MCF 10A (cell line): ENCODE results near the gene PRRC2B. TPM values are rescaled to one million over a fixed set of nuclear protein-coding genes. Genes with fewer than 3 reads are reported as not detected.

Experiments
- BruUV-seq: library from RNA; stranded (reverse); fragments of 400-500 nt; replicated peaks from 2 replicates; lab custom pipeline; 2021; lab: Mats Ljungman, UMichigan
- CTCF ChIA-PET: fragments of 300-600 bp; sonication (Branson Sonifier 250); formaldehyde crosslinking; extraction: SDS; loops from one replicate; lab custom pipeline; 2021; ENCODE audit warnings: antibody characterized with exemption, inconsistent platforms; lab: Yijun Ruan, JAX
- POLR2A ChIA-PET: fragments of 300-600, 350-650 bp; sonication (Branson Sonifier 250); formaldehyde crosslinking; extraction: SDS; loops from one replicate; lab custom pipeline; 2020; ENCODE audit warnings: antibody characterized with exemption, inconsistent platforms; lab: Yijun Ruan, JAX
- DNase-seq: peaks from one replicate; pipeline ENCODE4 v3.0.0-alpha.2; 2018; ENCODE audit not compliant: unreplicated experiment
- H3K27ac Mint-ChIP-seq: one replicate; pipeline ENCODE4 v1.8.0; 2022; ENCODE audit warnings: mild to moderate bottlenecking, low read depth, mixed read lengths; ENCODE audit not compliant: unreplicated experiment
- H3K27me3 Mint-ChIP-seq: one replicate; pipeline ENCODE4 v1.8.0; 2022; ENCODE audit warnings: mixed read lengths; ENCODE audit not compliant: insufficient read depth, unreplicated experiment
- H3K36me3 Mint-ChIP-seq: one replicate; pipeline ENCODE4 v1.8.0; 2022; ENCODE audit warnings: mild to moderate bottlenecking, moderate library complexity, mixed read lengths; ENCODE audit not compliant: insufficient read depth, unreplicated experiment
- H3K4me1 Mint-ChIP-seq: one replicate; pipeline ENCODE4 v1.8.0; 2022; ENCODE audit warnings: mixed read lengths; ENCODE audit not compliant: insufficient read depth, unreplicated experiment
- H3K4me3 Mint-ChIP-seq: one replicate; pipeline ENCODE4 v1.8.0; 2022; ENCODE audit warnings: mild to moderate bottlenecking, moderate library complexity, mixed read lengths; ENCODE audit not compliant: unreplicated experiment
- H3K9me3 Mint-ChIP-seq: one replicate; pipeline ENCODE4 v1.8.0; 2022; ENCODE audit warnings: mixed read lengths; ENCODE audit not compliant: unreplicated experiment
- intact Hi-C: fragments of 100-400 bp; cut with micrococcal nuclease; formaldehyde crosslinking; loops from 2 replicates; pipeline ENCODE4 v1.14.1; 2022
- total RNA-seq: library from RNA; stranded (reverse); gene quantifications from 2 replicates; pipeline ENCODE4 v1.2.3, GENCODE V29; 2022
- TF ChIP-seq, protein P1 (sequence below): fragments of 200-600 bp; IDR thresholded peaks from one replicate; pipeline ENCODE4 v1.8.0; 2022; ENCODE audit warnings: antibody characterized with exemption, mild to moderate bottlenecking; ENCODE audit not compliant: unreplicated experiment

PRRC2B gene
- total RNA-seq, 1 experiment from 2014 or later: 186 TPM

DNA sequence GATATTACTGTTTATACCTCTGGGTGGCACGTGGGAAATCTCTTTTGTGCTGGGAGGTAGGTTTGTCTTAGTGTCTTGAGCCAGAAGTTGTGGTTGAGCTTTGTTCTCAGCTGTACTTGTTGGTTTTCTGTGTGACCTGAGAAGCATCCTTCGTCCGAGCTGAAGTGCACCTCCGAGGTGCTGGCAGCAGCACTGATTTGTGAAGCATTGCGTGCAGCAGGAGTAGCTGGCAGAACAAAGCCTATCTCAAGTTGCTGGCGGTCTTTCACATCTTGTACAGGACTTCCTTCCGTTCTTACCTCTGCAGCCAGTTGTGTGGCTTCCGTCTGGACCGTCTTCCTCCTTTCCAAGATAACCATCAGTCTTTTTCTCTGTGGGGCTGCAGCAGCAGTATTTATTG is 4.3 kb downstream of the PRRC2B start:
- TF ChIP-seq, protein P1, sequence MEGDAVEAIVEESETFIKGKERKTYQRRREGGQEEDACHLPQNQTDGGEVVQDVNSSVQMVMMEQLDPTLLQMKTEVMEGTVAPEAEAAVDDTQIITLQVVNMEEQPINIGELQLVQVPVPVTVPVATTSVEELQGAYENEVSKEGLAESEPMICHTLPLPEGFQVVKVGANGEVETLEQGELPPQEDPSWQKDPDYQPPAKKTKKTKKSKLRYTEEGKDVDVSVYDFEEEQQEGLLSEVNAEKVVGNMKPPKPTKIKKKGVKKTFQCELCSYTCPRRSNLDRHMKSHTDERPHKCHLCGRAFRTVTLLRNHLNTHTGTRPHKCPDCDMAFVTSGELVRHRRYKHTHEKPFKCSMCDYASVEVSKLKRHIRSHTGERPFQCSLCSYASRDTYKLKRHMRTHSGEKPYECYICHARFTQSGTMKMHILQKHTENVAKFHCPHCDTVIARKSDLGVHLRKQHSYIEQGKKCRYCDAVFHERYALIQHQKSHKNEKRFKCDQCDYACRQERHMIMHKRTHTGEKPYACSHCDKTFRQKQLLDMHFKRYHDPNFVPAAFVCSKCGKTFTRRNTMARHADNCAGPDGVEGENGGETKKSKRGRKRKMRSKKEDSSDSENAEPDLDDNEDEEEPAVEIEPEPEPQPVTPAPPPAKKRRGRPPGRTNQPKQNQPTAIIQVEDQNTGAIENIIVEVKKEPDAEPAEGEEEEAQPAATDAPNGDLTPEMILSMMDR: no peak
- no TSS peak for BruUV-seq
- POLR2A ChIA-PET: interaction anchor here (1.6 to 5.5 kb wide), 4 partner anchors 9 to 25 kb away, joined by 4 to 53 read pairs (median 28); no protein-coding TSS in a partner anchor
- intact Hi-C loops: no loop called here
- peak overlapping the region; percentile 79 for H3K4me3 Mint-ChIP-seq
- H3K36me3 Mint-ChIP-seq: peaks cover 18% of the 10 kb centered on the region
- H3K27me3 Mint-ChIP-seq: no peaks in the 10 kb centered on the region
- CTCF ChIA-PET: interaction anchor here (0.7 to 1.4 kb wide), 5 partner anchors 8 to 314 kb away, joined by 3 to 5 read pairs (median 3); no protein-coding TSS in a partner anchor
- H3K9me3 Mint-ChIP-seq: no peaks in the 10 kb centered on the region
- peaks cover 55% of the 10 kb centered on the region for H3K4me1 Mint-ChIP-seq
- peak overlapping the region; percentile 83 for H3K27ac Mint-ChIP-seq
- DNase-seq: peak; percentile 60

- ChIA-PET POLR2A (interaction anchor here (5.5 kb wide), 1 partner anchor 27 kb away, joined by 53 read pairs; no protein-coding TSS in a partner anchor), CTCF (no interaction called here)
- no peak for DNase-seq
- Mint-ChIP-seq H3K4me3 (no peak overlapping the region), H3K36me3 (peaks cover 23% of the 10 kb centered on the region), H3K27me3 (no peaks in the 10 kb centered on the region), H3K27ac (no peak overlapping the region), H3K9me3 (no peaks in the 10 kb centered on the region), H3K4me1 (peaks cover 54% of the 10 kb centered on the region)
- intact Hi-C loops: no loop called here
- TF ChIP-seq, protein P1: no peak
- BruUV-seq: no TSS peak
Observed at GRCh38 chr9:131399972-131400371, 6.1 kb downstream of the PRRC2B start.

DNA sequence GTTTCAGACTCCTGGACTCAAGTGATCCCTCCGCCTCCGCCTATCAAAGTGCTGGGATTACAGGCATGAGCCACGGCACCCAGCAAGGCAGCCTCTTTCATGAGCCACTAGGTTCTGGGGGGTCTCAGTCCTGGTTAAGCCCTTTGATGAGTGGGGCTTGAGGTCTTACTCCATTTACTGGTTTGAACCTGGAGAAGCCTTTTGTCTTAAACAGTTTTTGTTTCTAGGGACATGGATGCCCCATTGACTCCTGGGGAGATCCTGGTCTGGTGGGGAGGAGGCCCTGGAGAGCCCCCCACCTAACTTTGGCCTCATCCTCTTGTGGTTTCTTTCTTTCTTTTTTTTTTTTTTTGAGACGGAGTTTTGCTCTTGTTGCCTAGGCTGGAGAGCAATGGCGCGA is 6.7 kb downstream of the PRRC2B start:
- H3K9me3 Mint-ChIP-seq: no peaks in the 10 kb centered on the region
- no peak overlapping the region for H3K4me3 Mint-ChIP-seq
- DNase-seq: no peak
- BruUV-seq: no TSS peak
- intact Hi-C loops: no loop called here
- TF ChIP-seq, protein P1: no peak
- no peaks in the 10 kb centered on the region for H3K27me3 Mint-ChIP-seq
- peaks cover 26% of the 10 kb centered on the region for H3K36me3 Mint-ChIP-seq
- CTCF ChIA-PET: no interaction called here
- no peak overlapping the region for H3K27ac Mint-ChIP-seq
- POLR2A ChIA-PET: no interaction called here
- H3K4me1 Mint-ChIP-seq: peaks cover 54% of the 10 kb centered on the region

DNA sequence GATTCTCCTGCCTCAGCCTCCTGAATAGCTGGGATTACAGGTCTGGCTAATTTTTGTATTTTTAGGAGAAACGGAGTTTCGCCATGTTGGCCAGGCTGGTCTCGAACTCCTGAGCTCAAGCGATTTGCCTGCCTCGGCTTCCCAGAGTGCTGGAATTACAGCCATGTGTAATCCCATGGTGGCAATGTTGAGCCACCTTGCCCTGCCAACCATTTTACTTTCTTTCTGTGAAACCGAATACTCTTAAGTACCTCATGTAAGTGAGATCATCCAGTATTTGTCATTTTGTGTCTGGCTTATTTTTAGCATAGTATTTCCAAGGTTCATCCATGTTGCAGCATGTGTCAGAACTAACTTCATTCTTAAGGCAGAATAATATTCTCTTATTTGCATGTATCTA is 8.2 kb downstream of the PRRC2B start:
- CTCF ChIA-PET: interaction anchor here (0.6 to 1.0 kb wide), 3 partner anchors 26 to 253 kb away, joined by 3 read pairs; no protein-coding TSS in a partner anchor
- intact Hi-C loops: no loop called here
- Mint-ChIP-seq H3K27ac (no peak overlapping the region), H3K4me3 (peak overlapping the region; percentile 68), H3K9me3 (no peaks in the 10 kb centered on the region), H3K27me3 (no peaks in the 10 kb centered on the region), H3K36me3 (peaks cover 29% of the 10 kb centered on the region), H3K4me1 (peaks cover 56% of the 10 kb centered on the region)
- DNase-seq: peak; percentile 60
- no TSS peak for BruUV-seq
- POLR2A ChIA-PET: interaction anchor here (0.6 to 1.4 kb wide), 3 partner anchors 16 to 41 kb away, joined by 3 to 4 read pairs (median 4); no protein-coding TSS in a partner anchor
- TF ChIP-seq, protein P1: no peak
